H9 (cell line): ENCODE results near the gene P2RX5. TPM values are rescaled to one million over a fixed set of nuclear protein-coding genes. Genes with fewer than 3 reads are reported as not detected.

Experiments used
- DNase-seq: peaks from one replicate; pipeline ENCODE4 v3.0.0-alpha.2; 2017
- H2AFZ ChIP-seq: one replicate; pipeline ENCODE4 v1.6.1; 2013; ENCODE audit warnings: mild to moderate bottlenecking, low read length, control low read depth, moderate library complexity
- H2AK5ac ChIP-seq: 2 replicates; pipeline ENCODE4 v1.6.1; 2013; ENCODE audit warnings: low read length, control low read depth, mixed read lengths; ENCODE audit not compliant: insufficient read length
- H2BK120ac ChIP-seq: one replicate; pipeline ENCODE4 v1.6.1; 2013; ENCODE audit warnings: low read depth, mild to moderate bottlenecking, low read length, control low read depth, inconsistent platforms; ENCODE audit not compliant: poor library complexity, severe bottlenecking
- H2BK12ac ChIP-seq: 2 replicates; pipeline ENCODE4 v1.6.1; 2013; ENCODE audit warnings: low read length, control low read depth, mixed read lengths, low read depth; ENCODE audit not compliant: insufficient read length
- H2BK15ac ChIP-seq: 2 replicates; pipeline ENCODE4 v1.6.1; 2013; ENCODE audit warnings: low read depth, low read length, control low read depth
- H2BK20ac ChIP-seq: one replicate; pipeline ENCODE4 v1.6.1; 2013; ENCODE audit warnings: low read depth, mild to moderate bottlenecking, low read length, control low read depth, inconsistent platforms; ENCODE audit not compliant: poor library complexity, severe bottlenecking
- H2BK5ac ChIP-seq: 2 replicates; pipeline ENCODE4 v1.6.1; 2013; ENCODE audit warnings: low read length, control low read depth, mixed read lengths; ENCODE audit not compliant: insufficient read length
- H3K14ac ChIP-seq: 2 replicates; pipeline ENCODE4 v1.6.1; 2013; ENCODE audit warnings: low read length, control low read depth; ENCODE audit not compliant: insufficient read depth
- H3K18ac ChIP-seq: 2 replicates; pipeline ENCODE4 v1.6.1; 2013; ENCODE audit warnings: low read depth, mild to moderate bottlenecking, mixed read lengths, low read length, control low read depth; ENCODE audit not compliant: insufficient read length
- H3K23ac ChIP-seq: 2 replicates; pipeline ENCODE4 v1.6.1; 2013; ENCODE audit warnings: low read length, control low read depth, mixed read lengths, low read depth; ENCODE audit not compliant: insufficient read length
- H3K23me2 ChIP-seq: 2 replicates; pipeline ENCODE4 v1.6.1; 2013; ENCODE audit warnings: low read depth, mild to moderate bottlenecking, mixed read lengths, low read length, control low read depth; ENCODE audit not compliant: insufficient read length, poor library complexity, severe bottlenecking
- H3K27ac ChIP-seq: 2 replicates; pipeline ENCODE4 v1.5.1; 2013; ENCODE audit warnings: low read length, control low read depth, mixed read lengths, low read depth; ENCODE audit not compliant: insufficient read length
- H3K27me3 ChIP-seq: 2 replicates; pipeline ENCODE4 v1.6.1; 2013; ENCODE audit warnings: low read length, control low read depth, inconsistent platforms; ENCODE audit not compliant: insufficient read depth
- H3K4ac ChIP-seq: 2 replicates; pipeline ENCODE4 v1.6.1; 2013; ENCODE audit warnings: low read depth, mild to moderate bottlenecking, control low read depth, inconsistent platforms, low read length, moderate library complexity
- H3K4me1 ChIP-seq: 2 replicates; pipeline ENCODE4 v1.6.1; 2013; ENCODE audit warnings: low read length, control low read depth, inconsistent platforms; ENCODE audit not compliant: insufficient read depth
- H3K4me2 ChIP-seq: 2 replicates; pipeline ENCODE4 v1.6.1; 2013; ENCODE audit warnings: low read length, control low read depth, mixed read lengths; ENCODE audit not compliant: insufficient read length, insufficient read depth
- H3K56ac ChIP-seq: 2 replicates; pipeline ENCODE4 v1.6.1; 2013; ENCODE audit warnings: low read depth, mild to moderate bottlenecking, mixed read lengths, low read length, control low read depth; ENCODE audit not compliant: insufficient read length
- H3K79me1 ChIP-seq: 2 replicates; pipeline ENCODE4 v1.6.1; 2013; ENCODE audit warnings: low read depth, mild to moderate bottlenecking, moderate library complexity, low read length, control low read depth, inconsistent platforms; ENCODE audit not compliant: insufficient read depth, poor library complexity, severe bottlenecking
- H3K79me2 ChIP-seq: 2 replicates; pipeline ENCODE4 v1.6.1; 2013; ENCODE audit warnings: low read length, control low read depth, inconsistent platforms; ENCODE audit not compliant: insufficient read depth
- H3K9ac ChIP-seq: 2 replicates; pipeline ENCODE4 v1.6.1; 2013; ENCODE audit warnings: low read length, control low read depth, mixed read lengths; ENCODE audit not compliant: insufficient read length; ENCODE audit errors: extremely low read depth
- H3K9me3 ChIP-seq: one replicate; pipeline ENCODE4 v1.6.1; 2013; ENCODE audit warnings: low read depth, low read length, inconsistent platforms; ENCODE audit not compliant: control insufficient read depth
- H3T11ph ChIP-seq: one replicate; pipeline ENCODE4 v1.6.1; 2013; ENCODE audit warnings: mild to moderate bottlenecking, low read length, control low read depth, inconsistent platforms
- H4K20me1 ChIP-seq: one replicate; pipeline ENCODE4 v1.6.1; 2013; ENCODE audit not compliant: control insufficient read depth, insufficient read length, insufficient read depth
- H4K5ac ChIP-seq: 2 replicates; pipeline ENCODE4 v1.6.1; 2013; ENCODE audit warnings: low read depth, mild to moderate bottlenecking, mixed read lengths, low read length, control low read depth; ENCODE audit not compliant: insufficient read length
- H4K8ac ChIP-seq: replicated peaks from 2 replicates; pipeline ENCODE4 v1.6.1; 2013; ENCODE audit warnings: low read length, control low read depth, mixed read lengths, low read depth; ENCODE audit not compliant: insufficient read length
- H4K91ac ChIP-seq: 2 replicates; pipeline ENCODE4 v1.6.1; 2013; ENCODE audit warnings: low read depth, mild to moderate bottlenecking, moderate library complexity, mixed read lengths, low read length, control low read depth; ENCODE audit not compliant: insufficient read length
- H3K27ac Mint-ChIP-seq, 3 experiments: 2 replicates in 2 of 3; 3 replicates in 1 of 3; pipeline ENCODE4 v1.8.0; 2020 to 2021; ENCODE audit warnings: mixed read lengths in 3 of 3, mild to moderate bottlenecking in 1 of 3, moderate library complexity in 1 of 3
- H3K27me3 Mint-ChIP-seq: 2 replicates; pipeline ENCODE4 v1.8.0; 2021; ENCODE audit warnings: low read depth, mild to moderate bottlenecking, moderate library complexity, mixed read lengths
- H3K36me3 Mint-ChIP-seq, 3 experiments: 2 replicates in 2 of 3; 3 replicates in 1 of 3; pipeline ENCODE4 v1.8.0; 2020 to 2021; ENCODE audit warnings: low read depth in 3 of 3, mixed read lengths in 3 of 3; ENCODE audit not compliant: insufficient read depth in 1 of 3
- H3K4me1 Mint-ChIP-seq, 2 experiments: 2 replicates each; pipeline ENCODE4 v1.8.0; 2020; ENCODE audit warnings: mixed read lengths in 2 of 2
- H3K4me3 Mint-ChIP-seq, 2 experiments: 2 replicates in 1 of 2; 3 replicates in 1 of 2; pipeline ENCODE4 v1.8.0; 2020 to 2021; ENCODE audit warnings: mild to moderate bottlenecking in 2 of 2, mixed read lengths in 2 of 2, moderate library complexity in 1 of 2
- H3K9me3 Mint-ChIP-seq, 2 experiments: 2 replicates in 1 of 2; 3 replicates in 1 of 2; pipeline ENCODE4 v1.8.0; 2020; ENCODE audit warnings: mild to moderate bottlenecking in 2 of 2, mixed read lengths in 2 of 2, moderate library complexity in 1 of 2
- WGBS: extraction: QIAGEN DNeasy Blood & Tissue Kit; methylation state at CpG from one replicate; pipeline ENCODE4 v1.1.7; 2013; ENCODE audit warnings: missing lambda C conversion rate, low lambda C conversion rate, mixed read lengths; ENCODE audit not compliant: insufficient read length; ENCODE audit errors: extremely low coverage; 5-methylcytosine and 5-hydroxymethylcytosine counted together
- total RNA-seq: library from RNA; stranded (reverse); gene quantifications from 2 replicates; pipeline ENCODE4 v1.2.1, GENCODE V29; 2021
- TF ChIP-seq, protein P1 (sequence below): fragments of 200-600 bp; sonication (generic); conservative IDR thresholded peaks from 3 replicates; pipeline ENCODE4 v1.8.0; 2021; ENCODE audit warnings: antibody characterized with exemption, mild to moderate bottlenecking

The P2RX5 gene
- total RNA-seq, 1 experiment from 2014 or later = 4.7 TPM

DNA sequence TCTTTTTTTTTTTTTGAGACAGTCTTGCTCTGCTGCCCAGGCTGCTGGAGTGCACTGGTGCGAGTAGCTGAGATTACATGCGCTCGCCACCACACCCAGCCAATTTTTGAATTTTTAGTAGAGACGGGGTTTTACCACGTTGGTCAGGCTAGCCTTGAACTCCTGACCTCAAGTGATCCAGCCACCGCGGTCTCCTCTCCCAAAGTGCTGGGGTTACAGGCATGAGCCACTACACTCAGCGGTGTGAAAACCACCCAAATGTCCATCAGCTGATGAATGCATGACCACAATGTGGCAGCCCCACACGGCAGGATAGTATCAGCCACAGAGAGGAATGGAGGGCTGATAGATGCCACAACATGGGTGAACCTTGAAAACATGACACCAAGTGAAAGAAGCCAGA lies 2.1 kb downstream of the P2RX5 start:
- Mint-ChIP-seq H3K36me3 (peaks cover 0 to 4% (median 0%) of the 10 kb centered on the region in 3 experiments; a peak in 1 of 7 replicates), H3K27ac (no peak overlapping the region), H3K4me1 (peaks cover 5 to 13% of the 10 kb centered on the region in 2 experiments), H3K27me3 (peaks cover 44% of the 10 kb centered on the region), H3K9me3 (no peaks in the 10 kb centered on the region; a peak in 3 of 5 replicates), H3K4me3 (no peak overlapping the region)
- no CpG with 5 or more reads among the region's 9 CpGs for WGBS
- no peak overlapping the region for H3T11ph ChIP-seq
- TF ChIP-seq, protein P1, sequence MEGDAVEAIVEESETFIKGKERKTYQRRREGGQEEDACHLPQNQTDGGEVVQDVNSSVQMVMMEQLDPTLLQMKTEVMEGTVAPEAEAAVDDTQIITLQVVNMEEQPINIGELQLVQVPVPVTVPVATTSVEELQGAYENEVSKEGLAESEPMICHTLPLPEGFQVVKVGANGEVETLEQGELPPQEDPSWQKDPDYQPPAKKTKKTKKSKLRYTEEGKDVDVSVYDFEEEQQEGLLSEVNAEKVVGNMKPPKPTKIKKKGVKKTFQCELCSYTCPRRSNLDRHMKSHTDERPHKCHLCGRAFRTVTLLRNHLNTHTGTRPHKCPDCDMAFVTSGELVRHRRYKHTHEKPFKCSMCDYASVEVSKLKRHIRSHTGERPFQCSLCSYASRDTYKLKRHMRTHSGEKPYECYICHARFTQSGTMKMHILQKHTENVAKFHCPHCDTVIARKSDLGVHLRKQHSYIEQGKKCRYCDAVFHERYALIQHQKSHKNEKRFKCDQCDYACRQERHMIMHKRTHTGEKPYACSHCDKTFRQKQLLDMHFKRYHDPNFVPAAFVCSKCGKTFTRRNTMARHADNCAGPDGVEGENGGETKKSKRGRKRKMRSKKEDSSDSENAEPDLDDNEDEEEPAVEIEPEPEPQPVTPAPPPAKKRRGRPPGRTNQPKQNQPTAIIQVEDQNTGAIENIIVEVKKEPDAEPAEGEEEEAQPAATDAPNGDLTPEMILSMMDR = no peak
- no peak overlapping the region for H2BK120ac ChIP-seq
- no peak overlapping the region for H3K9ac ChIP-seq
- no peak overlapping the region for H4K5ac ChIP-seq
- H3K14ac ChIP-seq = no peak overlapping the region
- H3K23ac ChIP-seq = no peak overlapping the region
- no peak overlapping the region for H3K27ac ChIP-seq
- no peaks in the 10 kb centered on the region for H3K79me2 ChIP-seq
- no peaks in the 10 kb centered on the region for H3K4me1 ChIP-seq
- no peak overlapping the region for H3K4me2 ChIP-seq
- no peak overlapping the region for H2AFZ ChIP-seq
- no peak overlapping the region for H2BK12ac ChIP-seq
- H3K79me1 ChIP-seq = no peaks in the 10 kb centered on the region
- no peak overlapping the region for H2AK5ac ChIP-seq
- H3K9me3 ChIP-seq = no peaks in the 10 kb centered on the region
- no peak for DNase-seq
- H3K4ac ChIP-seq = no peak overlapping the region
- H2BK15ac ChIP-seq = no peak overlapping the region
- H2BK5ac ChIP-seq = no peak overlapping the region
- H2BK20ac ChIP-seq = no peak overlapping the region
- H3K18ac ChIP-seq = no peak overlapping the region
- no peaks in the 10 kb centered on the region for H3K27me3 ChIP-seq
- no peak overlapping the region for H4K91ac ChIP-seq
- H4K8ac ChIP-seq = no peak overlapping the region
- no peak overlapping the region for H3K56ac ChIP-seq
- peaks cover 3% of the 10 kb centered on the region for H4K20me1 ChIP-seq
- H3K23me2 ChIP-seq = peaks cover 4% of the 10 kb centered on the region
